ENCODE data around the gene LSMEM2. TPM values are rescaled to one million over a fixed set of nuclear protein-coding genes. Genes with fewer than 3 reads are reported as not detected.

The LSMEM2 gene
- total RNA-seq, 1 donor from 2014 or later, result not detected

GRCh38 chr3:50314816-50315215, 35.9 kb downstream of the LSMEM2 start:
- Histone ChIP-seq H3K4me3 (no peak overlapping the region), H3K27me3 (no peaks in the 10 kb centered on the region), H3K27ac (peak overlapping the region; percentile 65), H3K36me3 (peaks cover 33% of the 10 kb centered on the region), H3K9me3 (no peaks in the 10 kb centered on the region), H3K4me1 (peaks cover 41% of the 10 kb centered on the region)
- intact Hi-C loops (cut with DNase I), result no loop called here
- no peak for TF ChIP-seq CTCF (IDR thresholded peaks at IDR 0.05)
- DNase-seq, result no peak
- ATAC-seq, result no peak

- intact Hi-C loops (cut with DNase I), result no loop called here
- H3K4me3 ChIP-seq, result peak overlapping the region; percentile 66
- H3K4me1 ChIP-seq, result peaks cover 49% of the 10 kb centered on the region
- DNase-seq (peak; percentile 95), ATAC-seq (peak; percentile 77)
- H3K9me3 ChIP-seq, result no peaks in the 10 kb centered on the region
- H3K27me3 ChIP-seq, result no peaks in the 10 kb centered on the region
- TF ChIP-seq CTCF (IDR thresholded peaks at IDR 0.05), result no peak
- H3K27ac ChIP-seq, result peak overlapping the region; percentile 79
- peaks cover 33% of the 10 kb centered on the region for H3K36me3 ChIP-seq
Measured at GRCh38 chr3:50316657-50317242, 37.9 kb downstream of the LSMEM2 start.

- peak; percentile 73 for DNase-seq
- intact Hi-C loops (cut with DNase I), result no loop called here
Measured at GRCh38 chr3:50317300-50317699, 38.4 kb downstream of the LSMEM2 start.

GRCh38 chr3:50318163-50318562, 39.3 kb downstream of the LSMEM2 start:
- no peak for TF ChIP-seq CTCF (IDR thresholded peaks at IDR 0.05)
- Histone ChIP-seq H3K9me3 (no peaks in the 10 kb centered on the region), H3K36me3 (peaks cover 33% of the 10 kb centered on the region), H3K27me3 (no peaks in the 10 kb centered on the region), H3K27ac (peak overlapping the region; percentile 79), H3K4me3 (peak overlapping the region; percentile 66), H3K4me1 (peaks cover 62% of the 10 kb centered on the region)
- ATAC-seq, result no peak
- no peak for DNase-seq
- intact Hi-C loops (cut with DNase I), result no loop called here

More at GRCh38 chr3:50317300-50317699, 38.4 kb downstream of the LSMEM2 start:
- peaks cover 33% of the 10 kb centered on the region for H3K36me3 ChIP-seq
- no peak for TF ChIP-seq CTCF (IDR thresholded peaks at IDR 0.05)
- peak overlapping the region; percentile 79 for H3K27ac ChIP-seq
- H3K27me3 ChIP-seq, result no peaks in the 10 kb centered on the region
- no peaks in the 10 kb centered on the region for H3K9me3 ChIP-seq
- ATAC-seq, result no peak
- H3K4me3 ChIP-seq, result peak overlapping the region; percentile 66
- peaks cover 54% of the 10 kb centered on the region for H3K4me1 ChIP-seq

- no peaks in the 10 kb centered on the region for H3K27me3 ChIP-seq
- H3K4me3 ChIP-seq, result peak overlapping the region; percentile 66
- H3K27ac ChIP-seq, result peak overlapping the region; percentile 98
- peaks cover 33% of the 10 kb centered on the region for H3K36me3 ChIP-seq
- TF ChIP-seq CTCF (IDR thresholded peaks at IDR 0.05), result no peak
- no peak for DNase-seq
- H3K4me1 ChIP-seq, result peaks cover 64% of the 10 kb centered on the region
- no peak for ATAC-seq
- H3K9me3 ChIP-seq, result no peaks in the 10 kb centered on the region
- intact Hi-C loops (cut with DNase I), result no loop called here
Measured at GRCh38 chr3:50318615-50319014, 39.7 kb downstream of the LSMEM2 start.
